Hepatocyte (in vitro differentiated cells): ENCODE measurements around the gene TIMM8B. TPM values are rescaled to one million over a fixed set of nuclear protein-coding genes. Genes with fewer than 3 reads are reported as not detected.

Experiments
- DNase-seq: peaks from one replicate; pipeline ENCODE4 v3.0.0-alpha.2; 2016; ENCODE audit warnings: low spot score
- H2AFZ ChIP-seq: fragments of 200-600 bp; sonication (generic); 2 replicates; pipeline ENCODE4 v1.6.0; 2016; ENCODE audit warnings: antibody characterized with exemption, mild to moderate bottlenecking
- H3K27ac ChIP-seq: fragments of 200-600 bp; sonication (generic); 2 replicates; pipeline ENCODE4 v1.5.1; 2016; ENCODE audit warnings: mild to moderate bottlenecking
- H3K27me3 ChIP-seq: fragments of 200-600 bp; sonication (generic); 2 replicates; pipeline ENCODE4 v1.6.1; 2016
- H3K36me3 ChIP-seq: fragments of 200-600 bp; sonication (generic); replicated peaks from 2 replicates; pipeline ENCODE4 v1.5.1; 2016; ENCODE audit warnings: low read depth; ENCODE audit not compliant: insufficient read depth
- H3K4me1 ChIP-seq: fragments of 200-600 bp; sonication (generic); 2 replicates; pipeline ENCODE4 v1.5.1; 2016; ENCODE audit warnings: mild to moderate bottlenecking, moderate library complexity; ENCODE audit not compliant: insufficient read depth
- H3K4me2 ChIP-seq: fragments of 200-600 bp; sonication (generic); 2 replicates; pipeline ENCODE4 v1.6.0; 2016
- H3K4me3 ChIP-seq: fragments of 200-600 bp; sonication (generic); 2 replicates; pipeline ENCODE4 v1.5.1; 2016; ENCODE audit warnings: mild to moderate bottlenecking
- H3K79me2 ChIP-seq: fragments of 200-600 bp; sonication (generic); 2 replicates; pipeline ENCODE4 v1.6.0; 2017; ENCODE audit warnings: mild to moderate bottlenecking
- H3K9me2 ChIP-seq: fragments of 200-600 bp; sonication (generic); replicated peaks from 2 replicates; pipeline ENCODE4 v1.6.0; 2017; ENCODE audit warnings: mild to moderate bottlenecking; ENCODE audit not compliant: insufficient read depth
- H3K9me3 ChIP-seq: fragments of 200-600 bp; sonication (generic); 2 replicates; pipeline ENCODE4 v1.5.1; 2016; ENCODE audit warnings: low read depth, mild to moderate bottlenecking
- H4K20me1 ChIP-seq: fragments of 200-600 bp; sonication (generic); 2 replicates; pipeline ENCODE4 v1.6.0; 2016; ENCODE audit warnings: mild to moderate bottlenecking; ENCODE audit not compliant: insufficient read depth, poor library complexity, severe bottlenecking
- CTCF ChIP-seq: fragments of 200-600 bp; sonication (generic); IDR thresholded peaks from 2 replicates; pipeline ENCODE4 v1.5.1; 2016; ENCODE audit warnings: antibody characterized with exemption, mild to moderate bottlenecking; ENCODE audit not compliant: poor library complexity
- EZH2 ChIP-seq: fragments of 200-600 bp; sonication (generic); IDR thresholded peaks from 2 replicates; pipeline ENCODE4 v1.6.1; 2016; ENCODE audit warnings: antibody characterized with exemption, mild to moderate bottlenecking, borderline replicate concordance
- EZH2phosphoT487 ChIP-seq: fragments of 200-600 bp; sonication (generic); IDR thresholded peaks from one replicate; pipeline ENCODE4 v1.6.1; 2018; ENCODE audit warnings: antibody characterized with exemption, mild to moderate bottlenecking, low read depth, moderate library complexity; ENCODE audit not compliant: unreplicated experiment, severe bottlenecking
- whole genome bisulfite sequencing: methylation state at CpG from one replicate; pipeline ENCODE4 v1.1.6; 2016; ENCODE audit warnings: low lambda C conversion rate; ENCODE audit errors: missing lambda C conversion rate; 5-methylcytosine and 5-hydroxymethylcytosine counted together
- polyA plus RNA-seq: library from polyadenylated mRNA; unstranded; fragments of >200 nt; fragmentation: Nextera tagmentation; extraction: Ambion mirVana; gene quantifications from 2 replicates; pipeline ENCODE4 v1.2.1, GENCODE V29; 2016
- total RNA-seq: library from RNA; depleted of rRNA; stranded (reverse); fragments of >200 nt; gene quantifications from 2 replicates; pipeline ENCODE4 v1.2.3, GENCODE V29; 2014

Gene TIMM8B
- 62.5 and 62.8 TPM in 2 replicates for total RNA-seq
- polyA plus RNA-seq, result 126 and 128 TPM in 2 replicates

GRCh38 chr11:112086422-112087191 lies at the start of gene TIMM8B, which contains the start of gene SDHD:
TIMM8B (minus strand) TSS chr11:112086756; CDS start chr11:112086723, 33 bp downstream.
SDHD (plus strand) TSS chr11:112086873; CDS start chr11:112086908, 35 bp downstream.
- under 1% methylated on average over 45 of the region's 45 CpGs for WGBS
- H3K79me2 ChIP-seq, result peaks cover 49% of the 10 kb centered on the region
- peaks cover 4% of the 10 kb centered on the region for H4K20me1 ChIP-seq
- H3K27me3 ChIP-seq, result no peaks in the 10 kb centered on the region
- no peaks in the 10 kb centered on the region for H3K9me3 ChIP-seq
- H3K36me3 ChIP-seq, result peaks cover 3% of the 10 kb centered on the region
- peaks cover 14% of the 10 kb centered on the region for H3K4me1 ChIP-seq
- peak within 1 kb of the TSS; percentile 63 for H2AFZ ChIP-seq
- H3K27ac ChIP-seq, result peak within 1 kb of the TSS; percentile 45
- peak; percentile 99 for DNase-seq
- H3K9me2 ChIP-seq, result no peaks in the 10 kb centered on the region
- TF ChIP-seq CTCF (peak; percentile 28), EZH2 (no peak), EZH2phosphoT487 (no peak)
- H3K4me2 ChIP-seq, result peak within 1 kb of the TSS; percentile 96
- H3K4me3 ChIP-seq, result peak within 1 kb of the TSS; percentile 64

- Histone ChIP-seq H4K20me1 (no peaks in the 10 kb centered on the region), H3K27me3 (no peaks in the 10 kb centered on the region), H3K27ac (no peak overlapping the region), H3K4me3 (no peak overlapping the region), H3K79me2 (no peaks in the 10 kb centered on the region), H3K36me3 (no peaks in the 10 kb centered on the region), H3K9me3 (no peaks in the 10 kb centered on the region), H3K4me1 (no peaks in the 10 kb centered on the region), H3K9me2 (no peaks in the 10 kb centered on the region), H3K4me2 (no peak overlapping the region), H2AFZ (no peak overlapping the region)
- no peak for DNase-seq
- WGBS, result 59% methylated on average over 3 of the region's 4 CpGs
- TF ChIP-seq CTCF (no peak), EZH2 (no peak), EZH2phosphoT487 (no peak)
Observed at GRCh38 chr11:112134473-112134872, 47.9 kb upstream of the TIMM8B start.

GRCh38 chr11:112132737-112133136 lies 46.2 kb upstream of the TIMM8B start:
- Histone ChIP-seq H4K20me1 (no peaks in the 10 kb centered on the region), H3K27me3 (no peaks in the 10 kb centered on the region), H3K4me3 (no peak overlapping the region), H3K79me2 (no peaks in the 10 kb centered on the region), H2AFZ (no peak overlapping the region), H3K9me2 (no peaks in the 10 kb centered on the region), H3K9me3 (no peaks in the 10 kb centered on the region), H3K4me2 (no peak overlapping the region), H3K4me1 (no peaks in the 10 kb centered on the region), H3K36me3 (no peaks in the 10 kb centered on the region), H3K27ac (no peak overlapping the region)
- WGBS, result 79% methylated on average over 2 of the region's 2 CpGs
- DNase-seq, result no peak
- no peak for TF ChIP-seq EZH2phosphoT487
- no peak for TF ChIP-seq EZH2
- TF ChIP-seq CTCF, result no peak
